Epithelial cell of proximal tubule (primary cell): Measurements from ENCODE around the gene CACNG5. TPM values are rescaled to one million over a fixed set of nuclear protein-coding genes. Genes with fewer than 3 reads are reported as not detected.

Experiments used
- DNase-seq: peaks from one replicate; pipeline ENCODE4 v3.0.0-alpha.2; 2011; ENCODE audit warnings: low read depth
- H3K4me3 ChIP-seq: 2 replicates; pipeline ENCODE4 v1.5.1; 2011; ENCODE audit warnings: low read depth, mild to moderate bottlenecking, low read length
- CTCF ChIP-seq: conservative IDR thresholded peaks from 2 replicates; pipeline ENCODE4 v1.5.1; 2012; ENCODE audit warnings: low read depth, mild to moderate bottlenecking, low read length
- total RNA-seq: library from RNA; depleted of rRNA; stranded (reverse); fragments of >200 nt; gene quantifications from 2 replicates; pipeline ENCODE4 v1.2.3, GENCODE V29; 2015

Gene CACNG5
- total RNA-seq, 1 donor from 2014 or later, result not detected

DNA sequence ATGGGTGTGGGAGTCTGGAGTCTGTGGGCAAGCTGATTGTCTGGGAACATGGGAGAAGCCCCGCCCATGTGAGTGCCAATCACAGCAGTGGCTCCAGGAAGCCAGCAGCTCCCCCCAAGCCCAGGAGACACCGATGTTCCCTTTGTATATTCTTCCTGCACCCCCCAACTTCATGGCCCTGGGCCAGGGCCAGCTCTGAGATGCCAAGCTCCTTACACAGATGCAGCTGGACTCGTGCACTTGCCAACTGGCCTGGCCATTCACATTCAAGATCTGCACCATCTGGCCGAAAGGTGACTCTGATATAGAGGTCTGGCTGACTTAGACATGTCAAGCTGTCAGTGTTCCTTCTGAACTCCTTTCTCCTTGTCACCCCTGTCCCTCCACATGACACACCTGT, 50.5 kb downstream of the CACNG5 start:
- DNase-seq, result no peak
- H3K4me3 ChIP-seq, result no peak overlapping the region
- no peak for TF ChIP-seq CTCF

DNA sequence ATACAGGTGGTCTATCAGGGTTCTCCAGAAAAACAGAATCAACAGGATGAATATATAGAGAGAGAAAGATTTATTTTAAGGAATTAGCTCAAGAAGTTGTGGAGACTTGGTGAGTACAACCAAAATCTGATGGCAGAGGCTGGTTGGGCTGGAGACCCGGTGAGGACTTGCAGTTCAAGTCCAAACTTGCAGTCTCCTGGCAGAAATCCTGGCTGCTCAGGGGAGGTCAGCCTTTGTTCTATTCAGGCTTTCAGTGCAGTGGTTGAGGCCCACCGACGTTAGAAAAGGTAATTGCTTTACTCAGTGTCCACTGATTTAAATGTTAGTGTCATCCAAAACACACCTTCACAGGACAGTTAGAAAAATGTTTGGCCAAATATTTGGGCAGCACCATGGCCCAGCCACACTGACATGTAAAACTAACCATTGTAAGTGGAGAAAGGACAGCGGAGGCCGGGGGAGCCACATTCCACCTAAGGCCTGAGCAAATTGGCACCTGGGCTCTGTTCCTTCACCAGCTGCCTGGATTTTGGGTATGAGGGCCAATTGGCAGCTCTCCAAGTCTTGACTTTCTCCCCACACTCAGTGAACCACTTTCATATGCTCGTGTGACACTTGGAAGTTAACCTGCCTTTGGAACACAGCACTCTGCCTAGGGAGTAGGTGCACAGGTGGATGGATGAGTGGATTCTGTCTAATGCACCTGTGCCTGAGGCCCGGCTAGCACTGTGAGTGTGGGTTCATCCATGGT, 54.7 kb downstream of the CACNG5 start:
- DNase-seq, result no peak
- H3K4me3 ChIP-seq, result no peak overlapping the region
- TF ChIP-seq CTCF, result no peak

DNA sequence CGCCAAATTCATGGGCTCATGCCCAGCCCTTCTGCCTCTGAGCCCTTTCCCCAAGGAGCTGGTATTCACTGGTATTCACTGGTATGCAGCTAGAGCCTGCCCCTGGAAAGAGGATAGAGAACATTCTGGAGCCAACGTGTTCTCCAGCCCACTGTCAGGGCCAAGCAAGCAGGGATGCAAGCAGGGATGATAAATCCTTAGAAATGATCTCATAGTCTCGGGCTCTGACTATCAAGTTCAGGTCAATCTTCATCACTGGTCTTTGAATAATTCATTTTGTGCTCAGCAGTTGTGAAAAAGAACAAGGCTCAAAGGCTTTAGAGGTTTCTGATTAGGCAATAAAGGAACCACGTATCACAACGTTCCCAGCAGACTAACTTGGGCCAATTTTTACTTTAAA, 57.3 kb downstream of the CACNG5 start:
- no peak for TF ChIP-seq CTCF
- no peak overlapping the region for H3K4me3 ChIP-seq
- no peak for DNase-seq

DNA sequence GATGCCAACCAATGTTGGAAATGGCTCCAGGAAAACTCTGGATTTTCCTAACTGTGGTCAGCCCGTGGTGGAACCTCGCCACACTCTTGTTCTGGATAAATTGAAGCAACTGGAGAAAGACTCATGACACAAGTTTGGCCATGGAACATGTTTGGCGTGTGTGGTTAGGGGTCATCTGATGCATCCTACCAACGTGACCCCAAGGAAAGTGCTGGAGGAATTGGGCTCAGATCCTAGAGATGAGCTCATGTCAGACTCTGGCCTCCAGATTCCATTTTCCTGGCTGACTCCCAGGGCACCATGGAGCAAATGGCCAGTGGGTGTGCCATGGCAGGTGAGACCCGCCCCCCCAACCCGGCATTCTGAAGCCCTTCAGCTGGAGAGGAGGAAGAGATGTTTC, 58.5 kb downstream of the CACNG5 start:
- TF ChIP-seq CTCF, result no peak
- DNase-seq, result no peak
- no peak overlapping the region for H3K4me3 ChIP-seq

DNA sequence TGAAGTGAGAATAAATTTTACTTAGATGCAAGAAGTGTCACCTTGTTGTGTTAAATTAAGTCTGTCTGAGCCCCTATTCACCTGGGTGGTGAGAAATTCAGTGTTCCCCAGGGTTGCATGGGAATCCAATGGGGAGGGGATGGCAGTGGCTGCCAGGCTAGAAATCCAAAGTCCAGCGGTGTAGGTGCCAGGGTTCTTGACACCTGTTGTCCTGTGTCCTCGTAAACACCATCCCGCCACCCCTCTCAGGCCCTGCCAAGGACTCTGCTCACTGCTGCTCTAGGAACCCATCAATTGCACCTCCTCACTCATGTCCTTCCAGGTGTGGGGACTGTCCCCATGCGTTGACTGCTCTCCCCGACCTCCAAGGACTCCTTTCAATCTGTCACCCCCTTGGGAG, 58.9 kb downstream of the CACNG5 start:
- no peak for DNase-seq
- TF ChIP-seq CTCF, result no peak
- no peak overlapping the region for H3K4me3 ChIP-seq

DNA sequence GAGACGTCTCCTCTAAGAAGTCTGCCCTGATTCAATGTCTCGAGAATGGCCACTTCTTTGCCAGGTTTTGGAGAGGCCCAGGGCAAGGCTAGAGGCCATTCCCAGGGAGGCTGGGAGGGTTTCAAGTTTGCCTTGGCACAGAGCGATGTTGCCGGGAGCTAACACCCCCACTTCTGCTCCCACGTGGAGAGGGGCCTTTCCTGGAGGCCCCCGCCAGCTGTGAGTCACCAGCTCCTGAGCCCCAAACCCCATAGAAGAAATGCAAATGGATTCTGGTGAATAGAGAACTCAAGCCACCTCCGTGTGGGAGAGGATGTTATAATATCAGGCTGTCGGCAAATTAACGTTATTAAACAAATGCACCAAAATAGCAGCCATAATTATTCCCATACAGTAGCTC, 62.2 kb downstream of the CACNG5 start:
- no peak for TF ChIP-seq CTCF
- no peak for DNase-seq
- H3K4me3 ChIP-seq, result no peak overlapping the region

DNA sequence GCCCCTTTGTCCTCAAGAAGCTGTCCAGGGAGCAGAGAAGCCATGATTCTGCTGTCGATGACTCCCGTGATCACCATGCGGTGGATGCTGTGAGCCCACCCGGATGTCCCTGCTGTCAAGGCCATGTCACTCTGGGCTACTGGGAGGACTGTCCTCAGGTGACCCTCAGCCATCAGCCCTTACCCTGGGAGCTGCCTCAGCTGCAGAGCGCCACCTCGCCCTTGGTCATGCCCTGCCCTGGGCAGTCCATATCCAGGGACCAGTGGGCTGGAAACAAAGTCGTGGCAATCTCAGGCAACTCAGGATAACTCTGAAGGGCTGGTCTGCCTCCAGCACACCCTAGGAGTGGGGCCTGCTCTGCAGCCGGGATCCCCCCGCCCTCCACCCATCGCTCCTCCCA, 63.6 kb downstream of the CACNG5 start:
- no peak overlapping the region for H3K4me3 ChIP-seq
- DNase-seq, result no peak
- no peak for TF ChIP-seq CTCF
